GM12872 (cell line): ENCODE data around the gene HDAC4.

ENCODE experiments used
- TF ChIP-seq, protein P1 (sequence below): IDR thresholded peaks from 3 replicates; pipeline ENCODE4 v1.5.1; 2011; ENCODE audit warnings: low read depth, mild to moderate bottlenecking, low read length, moderate library complexity; ENCODE audit not compliant: insufficient read depth

HDAC4 gene

DNA sequence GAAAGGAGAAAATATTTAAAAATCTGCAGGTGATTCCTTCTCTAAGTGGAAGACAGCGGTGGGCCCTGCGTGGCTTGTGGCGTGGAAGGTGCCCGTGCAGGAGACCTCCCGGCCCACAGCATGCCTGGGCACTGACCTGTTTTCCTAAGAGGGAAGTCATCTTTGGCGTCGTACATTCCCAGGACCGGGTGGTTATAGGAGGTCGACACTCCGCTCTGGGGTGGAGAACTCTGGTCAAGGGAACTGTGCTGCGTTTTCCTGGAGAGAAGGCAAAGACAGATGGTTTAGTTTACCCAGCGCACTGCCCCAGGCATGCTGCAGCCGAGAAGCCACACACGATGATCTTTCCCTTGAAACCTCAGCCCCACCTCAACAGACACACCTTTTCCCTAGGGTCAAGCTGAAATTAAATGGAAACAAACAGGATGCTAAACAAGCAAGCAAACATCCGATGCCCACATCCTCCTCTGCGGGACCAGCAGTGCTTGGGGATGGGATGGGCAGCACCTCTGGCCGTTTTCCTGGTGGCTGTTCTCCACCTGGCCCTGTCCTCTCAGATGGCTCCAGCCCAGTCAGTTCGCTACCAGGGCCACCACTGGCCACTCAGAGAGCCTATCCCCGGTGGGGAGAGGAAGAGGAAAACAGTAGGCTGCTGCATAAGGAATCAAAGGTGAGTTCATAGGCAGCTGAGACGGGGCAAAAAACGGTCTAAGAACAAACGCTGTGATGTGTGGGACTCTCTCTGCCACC, 244.1 kb downstream of the HDAC4 start:
- TF ChIP-seq, protein P1, sequence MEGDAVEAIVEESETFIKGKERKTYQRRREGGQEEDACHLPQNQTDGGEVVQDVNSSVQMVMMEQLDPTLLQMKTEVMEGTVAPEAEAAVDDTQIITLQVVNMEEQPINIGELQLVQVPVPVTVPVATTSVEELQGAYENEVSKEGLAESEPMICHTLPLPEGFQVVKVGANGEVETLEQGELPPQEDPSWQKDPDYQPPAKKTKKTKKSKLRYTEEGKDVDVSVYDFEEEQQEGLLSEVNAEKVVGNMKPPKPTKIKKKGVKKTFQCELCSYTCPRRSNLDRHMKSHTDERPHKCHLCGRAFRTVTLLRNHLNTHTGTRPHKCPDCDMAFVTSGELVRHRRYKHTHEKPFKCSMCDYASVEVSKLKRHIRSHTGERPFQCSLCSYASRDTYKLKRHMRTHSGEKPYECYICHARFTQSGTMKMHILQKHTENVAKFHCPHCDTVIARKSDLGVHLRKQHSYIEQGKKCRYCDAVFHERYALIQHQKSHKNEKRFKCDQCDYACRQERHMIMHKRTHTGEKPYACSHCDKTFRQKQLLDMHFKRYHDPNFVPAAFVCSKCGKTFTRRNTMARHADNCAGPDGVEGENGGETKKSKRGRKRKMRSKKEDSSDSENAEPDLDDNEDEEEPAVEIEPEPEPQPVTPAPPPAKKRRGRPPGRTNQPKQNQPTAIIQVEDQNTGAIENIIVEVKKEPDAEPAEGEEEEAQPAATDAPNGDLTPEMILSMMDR, result no peak

DNA sequence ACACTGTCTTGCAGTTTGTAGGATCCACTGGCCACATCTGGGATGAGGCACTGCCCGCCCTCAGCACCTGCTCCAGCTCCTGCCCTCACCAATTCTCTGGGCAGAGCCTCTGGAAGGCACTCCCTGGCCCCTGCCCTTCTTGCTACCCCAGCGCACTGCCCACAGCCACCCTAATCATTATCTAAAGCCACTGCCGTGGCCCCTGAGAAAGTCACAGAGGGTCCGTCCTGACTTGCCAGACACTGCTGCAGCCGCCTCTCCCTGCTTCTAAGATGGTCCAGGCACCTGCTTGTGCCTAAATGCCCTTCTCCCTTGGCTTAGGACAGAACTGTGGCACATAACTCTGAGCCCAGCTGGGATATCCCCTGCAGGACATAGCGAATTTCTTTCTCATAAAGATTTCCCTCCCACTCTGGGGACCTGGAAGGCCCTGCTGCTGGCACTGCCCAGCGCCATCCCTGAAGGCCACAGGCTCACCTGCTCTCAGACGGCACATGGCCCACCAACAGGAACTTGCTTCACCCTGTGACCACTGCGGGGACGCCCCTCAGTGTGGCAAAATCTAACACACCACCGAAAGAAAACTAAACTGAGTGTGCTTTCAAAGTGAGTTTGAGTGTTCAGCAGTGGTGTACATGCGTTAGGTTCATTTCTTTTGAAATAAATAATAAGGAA, 244.9 kb downstream of the HDAC4 start:
- TF ChIP-seq, protein P1, result no peak

DNA sequence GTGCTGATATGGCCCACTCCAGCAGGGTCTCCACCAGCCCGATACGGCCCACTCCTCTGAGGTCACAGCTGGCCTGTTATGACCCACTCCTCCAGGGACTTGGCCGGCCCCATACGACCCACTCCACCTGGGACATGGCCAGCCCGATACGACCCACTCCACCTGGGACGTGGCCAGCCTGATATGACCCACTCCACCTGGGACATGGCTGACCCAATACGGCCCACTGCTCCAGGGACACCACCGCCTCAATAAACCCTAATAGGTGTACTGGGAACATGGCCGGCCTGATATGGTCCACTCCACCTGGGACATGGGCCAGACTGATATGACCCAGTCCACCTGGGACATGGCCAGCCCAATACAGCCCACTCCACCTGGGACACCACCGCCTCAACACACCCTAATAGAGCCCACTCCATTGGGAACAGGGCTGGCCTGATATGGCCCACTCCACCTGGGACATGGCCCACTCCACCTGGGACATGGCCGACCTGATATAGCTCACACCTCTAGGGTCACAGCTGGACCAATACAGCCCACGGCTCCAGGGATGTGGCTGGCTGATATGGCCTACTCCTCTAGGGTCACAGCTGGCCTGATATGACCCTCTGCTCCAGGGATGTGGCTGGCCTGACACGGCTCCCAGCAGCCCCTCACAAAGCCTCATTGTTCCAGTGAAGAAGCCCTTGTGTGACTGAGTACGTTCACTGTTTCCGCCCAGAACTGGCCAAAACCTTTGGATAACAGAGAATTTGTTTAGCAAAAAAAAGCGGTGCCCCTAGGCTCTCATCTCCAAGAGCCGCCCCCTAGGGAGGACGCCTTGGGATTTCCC, 245.6 kb downstream of the HDAC4 start:
- TF ChIP-seq, protein P1, result no peak

DNA sequence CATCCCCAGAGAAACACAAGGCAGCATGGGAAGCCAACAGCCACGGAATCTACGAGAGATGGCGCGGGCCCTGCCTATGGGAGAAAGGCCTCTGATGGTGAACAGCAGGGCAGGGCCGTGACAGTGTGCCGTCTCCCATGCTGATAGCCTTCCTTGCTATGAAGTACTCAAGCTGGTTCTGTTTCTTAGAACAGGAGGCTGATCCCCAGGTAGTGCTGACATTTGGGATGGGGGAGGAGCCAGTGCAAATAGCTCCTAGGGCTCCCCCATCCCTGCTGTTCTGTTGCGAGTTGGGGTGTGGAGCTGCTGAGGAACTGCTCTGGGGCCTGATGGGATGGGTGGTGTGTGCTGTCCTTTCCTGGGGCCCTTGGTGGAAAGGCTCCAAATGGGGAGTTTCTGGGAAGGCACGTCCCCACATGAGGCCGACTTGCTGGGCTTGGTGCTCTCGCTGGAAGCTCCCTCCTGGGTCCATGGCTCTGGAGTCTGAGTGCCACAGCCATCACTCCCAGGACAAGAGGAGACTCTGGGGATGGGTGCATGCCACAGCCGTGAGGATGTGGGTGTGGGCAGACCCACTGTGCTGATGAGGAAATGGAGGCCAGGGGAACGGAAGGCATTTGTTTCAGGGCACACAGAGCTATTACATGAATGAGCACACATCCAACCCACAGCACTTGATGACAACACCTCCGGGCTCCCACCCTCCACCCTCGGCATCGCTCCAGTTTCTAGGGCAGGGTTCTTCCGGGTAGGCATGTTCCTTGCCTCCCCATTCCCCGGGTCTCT, 246.8 kb downstream of the HDAC4 start:
- TF ChIP-seq, protein P1, result no peak

DNA sequence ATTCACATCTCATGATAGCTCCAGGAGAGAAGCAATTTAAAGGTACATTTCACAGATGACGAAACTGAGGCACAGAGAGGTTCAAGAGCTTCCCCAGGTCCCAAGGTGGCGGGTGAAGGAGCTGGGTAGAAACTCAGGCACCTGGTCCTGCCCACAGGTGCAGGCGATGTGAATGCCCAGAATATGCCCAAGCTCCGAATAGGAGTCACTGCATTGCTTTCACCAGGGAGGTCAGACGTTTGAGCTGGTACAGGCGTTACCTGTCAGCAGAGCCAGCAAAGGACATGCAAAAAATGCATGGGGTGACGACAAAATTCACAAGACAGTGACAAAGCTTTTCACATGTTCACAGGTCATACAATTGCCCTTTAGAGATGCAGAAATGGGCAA, 247.9 kb downstream of the HDAC4 start:
- TF ChIP-seq, protein P1, result no peak

DNA sequence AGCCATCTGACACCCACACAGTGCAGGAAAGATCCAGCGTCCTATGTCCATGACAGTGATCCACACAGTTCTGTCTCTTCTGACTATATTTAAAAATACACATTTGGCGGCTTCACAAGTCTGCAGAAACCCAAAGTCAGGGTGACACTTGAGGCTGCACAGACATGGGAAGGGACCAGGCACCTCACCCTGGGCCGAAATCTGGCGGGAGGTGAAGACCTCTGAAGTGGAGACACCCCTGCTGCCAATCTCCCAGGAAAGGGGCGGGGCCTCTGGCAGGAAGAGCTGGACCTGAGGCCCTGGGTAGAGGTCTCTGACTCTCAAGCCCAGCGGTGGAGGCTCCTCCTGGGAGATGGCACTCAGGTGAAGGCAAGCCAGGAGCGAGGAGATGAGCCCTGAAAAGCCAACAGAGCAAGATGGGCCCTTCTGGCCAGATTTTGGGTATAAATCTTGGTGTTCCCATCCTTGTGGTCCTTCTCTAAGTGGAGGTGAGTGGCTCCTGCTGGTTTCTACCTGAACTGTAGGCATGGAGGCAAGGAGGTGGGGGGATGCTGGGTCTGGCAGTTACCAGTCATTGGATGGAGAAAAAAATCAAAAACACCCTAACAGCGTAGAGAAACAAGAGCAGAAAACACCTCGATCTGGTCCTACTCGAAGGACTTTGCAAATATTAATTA, 248.4 kb downstream of the HDAC4 start:
- TF ChIP-seq, protein P1, result no peak
